GM10266 (cell line): ENCODE data around the gene ING5.

Source experiments
- DNase-seq: peaks from one replicate; pipeline ENCODE4 v3.0.0; 2012; ENCODE audit errors: extremely low spot score
- CTCF ChIP-seq: IDR thresholded peaks from 2 replicates; pipeline ENCODE4 v1.5.1; 2012; ENCODE audit warnings: mild to moderate bottlenecking, low read depth; ENCODE audit not compliant: control insufficient read depth, insufficient read depth; ENCODE audit errors: missing control alignments

Gene ING5

DNA sequence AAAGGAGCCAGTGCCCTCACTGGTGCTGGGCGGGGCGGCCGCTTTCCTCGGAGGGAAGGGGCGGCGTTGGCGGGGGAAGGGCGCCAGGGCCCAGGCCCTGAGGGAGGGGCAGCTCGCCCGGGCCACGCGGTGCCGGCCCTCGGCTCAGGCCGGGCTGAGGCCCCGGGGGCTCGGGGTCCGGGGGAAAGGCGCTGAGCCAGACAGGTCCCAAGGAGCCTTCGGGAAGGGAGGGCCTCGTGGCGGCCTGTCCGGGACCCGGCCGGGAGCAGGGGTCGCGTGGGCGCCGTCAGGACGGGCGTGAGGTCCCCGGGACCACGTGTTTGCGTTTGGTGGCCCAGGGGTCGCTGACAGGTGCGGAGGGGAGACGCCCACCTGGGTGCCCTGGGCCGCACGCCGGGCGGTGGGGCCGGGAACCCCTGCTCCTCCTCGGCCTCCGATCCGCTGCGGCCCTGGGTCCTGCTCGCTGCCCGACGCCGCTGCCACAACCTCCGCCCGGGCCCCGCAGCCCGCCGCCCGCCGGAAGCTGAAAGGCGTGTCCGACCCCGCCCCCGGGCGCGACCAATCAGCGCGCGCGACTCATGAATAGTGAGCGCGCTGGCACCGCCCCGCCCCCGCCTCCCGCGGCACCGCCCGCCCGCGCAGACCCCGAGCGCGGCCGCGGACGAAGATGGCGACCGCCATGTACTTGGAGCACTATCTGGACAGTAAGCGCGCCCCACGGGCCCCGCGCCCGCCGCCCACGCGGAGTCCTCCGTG, at the start of gene ING5:
Gene ING5 (plus strand): TSS at position 641 of the 756 bp plus-strand sequence. CDS start 27 bp downstream, at position 668.
- no peak for TF ChIP-seq CTCF
- peak; percentile 96 for DNase-seq

DNA sequence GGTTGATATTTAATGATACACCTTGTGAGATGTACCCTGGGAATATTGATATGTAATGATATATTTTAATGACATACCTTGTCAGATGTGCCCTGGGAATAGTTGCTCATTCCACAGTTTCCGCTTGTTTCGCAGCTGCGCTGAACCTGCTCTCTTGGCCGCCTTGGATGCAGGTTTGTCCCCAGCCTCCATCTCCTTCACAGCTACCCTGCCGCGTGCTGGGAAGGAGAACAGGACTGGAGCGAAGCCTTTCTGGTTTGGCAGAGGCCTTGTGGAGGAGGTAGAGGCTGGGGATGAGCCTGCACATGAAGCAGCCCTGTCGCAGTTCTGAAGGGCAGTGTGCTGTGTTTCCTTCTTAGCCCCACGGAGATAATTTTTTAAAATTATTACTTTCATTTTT, 49.7 kb upstream of the ING5 start:
- no peak for TF ChIP-seq CTCF
- DNase-seq, result no peak

DNA sequence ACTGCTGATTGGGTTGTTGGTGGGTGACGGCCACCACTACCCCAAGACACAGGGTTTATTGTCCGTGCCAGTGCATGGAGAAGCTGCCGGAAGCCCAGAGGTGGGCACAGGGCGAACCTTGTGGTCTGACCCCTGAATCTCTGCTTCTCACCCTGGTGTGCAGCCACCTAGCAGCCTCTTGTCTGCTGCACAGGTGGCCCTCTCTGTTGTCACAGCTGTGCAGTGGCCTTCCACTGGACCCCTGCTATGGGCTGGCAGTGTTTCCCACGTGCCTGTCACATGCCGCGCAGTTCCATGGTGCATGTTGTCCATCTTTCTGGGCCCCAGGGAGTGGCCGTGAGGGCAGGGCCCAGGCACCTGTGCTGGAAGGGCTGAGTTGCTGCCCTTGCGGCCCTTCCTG, 49.1 kb upstream of the ING5 start:
- DNase-seq, result no peak
- no peak for TF ChIP-seq CTCF

- TF ChIP-seq CTCF, result no peak
- no peak for DNase-seq
These were observed 48.6 kb upstream of the ING5 start for GRCh38 chr2:241653210-241653750.

GRCh38 chr2:241654551-241654950, 47.3 kb upstream of the ING5 start:
- no peak for DNase-seq
- TF ChIP-seq CTCF, result no peak

GRCh38 chr2:241655516-241656189, 46.2 kb upstream of the ING5 start:
- TF ChIP-seq CTCF, result no peak
- DNase-seq, result no peak
